ENCODE data around the gene CRTAC1. TPM values are rescaled to one million over a fixed set of nuclear protein-coding genes. Genes with fewer than 3 reads are reported as not detected.

Gene CRTAC1
- not detected for total RNA-seq

- peak in 2 of 3 donors; percentile 22 to 39 for DNase-seq (ENCODE audit: low read depth in 2 of 3, low spot score in 2 of 3)
Measured at GRCh38 chr10:98030093-98030821, at the start of gene CRTAC1. CRTAC1 (minus strand) TSS chr10:98030621; CDS start chr10:98030472, 149 bp downstream.

GRCh38 chr10:98078774-98079173 lies 48.4 kb upstream of the CRTAC1 start:
- DNase-seq (ENCODE audit: low read depth in 2 of 3, low spot score in 2 of 3) = peak in 2 of 3 donors; percentile 15 to 61

- DNase-seq (ENCODE audit: low read depth in 2 of 3, low spot score in 2 of 3) = no peak
Measured at GRCh38 chr10:98077223-98077622, 46.8 kb upstream of the CRTAC1 start.

- peak in 2 of 3 donors; percentile 1 to 31 for DNase-seq (ENCODE audit: low read depth in 2 of 3, low spot score in 2 of 3)
Measured at GRCh38 chr10:98076086-98076485, 45.7 kb upstream of the CRTAC1 start.

GRCh38 chr10:98074315-98074911 lies 44.0 kb upstream of the CRTAC1 start:
- peak in 2 of 3 donors; percentile 20 to 62 for DNase-seq (ENCODE audit: low read depth in 2 of 3, low spot score in 2 of 3)

GRCh38 chr10:98067165-98067564 lies 36.7 kb upstream of the CRTAC1 start:
- DNase-seq (ENCODE audit: low read depth in 2 of 3, low spot score in 2 of 3) = no peak

- DNase-seq (ENCODE audit: low read depth in 2 of 3, low spot score in 2 of 3) = no peak
Measured at GRCh38 chr10:98063740-98064027, 33.3 kb upstream of the CRTAC1 start.

GRCh38 chr10:98062424-98062823 lies 32.0 kb upstream of the CRTAC1 start:
- DNase-seq (ENCODE audit: low read depth in 2 of 3, low spot score in 2 of 3) = no peak

GRCh38 chr10:98060079-98060478 lies 29.7 kb upstream of the CRTAC1 start:
- DNase-seq (ENCODE audit: low read depth in 2 of 3, low spot score in 2 of 3) = no peak

GRCh38 chr10:98058295-98058694 lies 27.9 kb upstream of the CRTAC1 start:
- DNase-seq (ENCODE audit: low read depth in 2 of 3, low spot score in 2 of 3) = no peak

- DNase-seq (ENCODE audit: low read depth in 2 of 3, low spot score in 2 of 3) = peak in 2 of 3 donors; percentile 30 to 58
Measured at GRCh38 chr10:98055841-98056516, 25.6 kb upstream of the CRTAC1 start.

GRCh38 chr10:98047009-98047741 lies 16.8 kb upstream of the CRTAC1 start:
- no peak for DNase-seq (ENCODE audit: low read depth in 2 of 3, low spot score in 2 of 3)

- DNase-seq (ENCODE audit: low read depth in 2 of 3, low spot score in 2 of 3) = peak; percentile 30 to 75 (median 54)
Measured at GRCh38 chr10:98045785-98046389, 15.5 kb upstream of the CRTAC1 start.

GRCh38 chr10:98041352-98042043 lies 11.1 kb upstream of the CRTAC1 start:
- peak in 2 of 3 donors; percentile 36 to 70 for DNase-seq (ENCODE audit: low read depth in 2 of 3, low spot score in 2 of 3)

- DNase-seq (ENCODE audit: low read depth in 2 of 3, low spot score in 2 of 3) = no peak
Measured at GRCh38 chr10:98039690-98040381, 9.4 kb upstream of the CRTAC1 start.

- DNase-seq (ENCODE audit: low read depth in 2 of 3, low spot score in 2 of 3) = no peak
Measured at GRCh38 chr10:98038288-98038687, 7.9 kb upstream of the CRTAC1 start.

- no peak for DNase-seq (ENCODE audit: low read depth in 2 of 3, low spot score in 2 of 3)
Measured at GRCh38 chr10:98035599-98035998, 5.2 kb upstream of the CRTAC1 start.

- no peak for DNase-seq (ENCODE audit: low read depth in 2 of 3, low spot score in 2 of 3)
Measured at GRCh38 chr10:98033515-98033914, 3.1 kb upstream of the CRTAC1 start.

- no peak for DNase-seq (ENCODE audit: low read depth in 2 of 3, low spot score in 2 of 3)
Measured at GRCh38 chr10:98031440-98031839, 1.0 kb upstream of the CRTAC1 start.

- no peak for DNase-seq (ENCODE audit: low read depth in 2 of 3, low spot score in 2 of 3)
Measured at GRCh38 chr10:98030991-98031431, 590 bp upstream of the CRTAC1 start.
